IPS-18c (cell line): ENCODE data around the gene GFRA1.
"Not testable (repeated sequence)": the region's sequence is repeated elsewhere in the genome, so short reads cannot be mapped to it uniquely, and the experiment has no call there.

ENCODE experiments used
- H3K4me3 ChIP-seq: 2 replicates; pipeline ENCODE4 v1.7.0; 2013; ENCODE audit warnings: low read depth, mild to moderate bottlenecking, low read length, moderate library complexity; ENCODE audit not compliant: insufficient read depth
- H3K9me3 ChIP-seq: one replicate; pipeline ENCODE4 v1.6.1; 2013; ENCODE audit warnings: mild to moderate bottlenecking, low read length, moderate library complexity; ENCODE audit not compliant: control insufficient read depth, insufficient read depth

Gene GFRA1

GRCh38 chr10:116055252-116055916, 217.6 kb downstream of the GFRA1 start:
- no peak overlapping the region for H3K4me3 ChIP-seq
- H3K9me3 ChIP-seq = no peaks in the 10 kb centered on the region

GRCh38 chr10:116053910-116054309, 219.1 kb downstream of the GFRA1 start:
- Histone ChIP-seq H3K4me3 (no peak overlapping the region), H3K9me3 (no peaks in the 10 kb centered on the region)

GRCh38 chr10:116053009-116053730, 219.8 kb downstream of the GFRA1 start:
- H3K9me3 ChIP-seq, H3K4me3 ChIP-seq: not testable (repeated sequence)

- not testable (repeated sequence) for H3K4me3 ChIP-seq, H3K9me3 ChIP-seq
Observed at GRCh38 chr10:116052522-116052921, 220.5 kb downstream of the GFRA1 start.

GRCh38 chr10:116049974-116050304, 223.1 kb downstream of the GFRA1 start:
- Histone ChIP-seq H3K9me3 (no peaks in the 10 kb centered on the region), H3K4me3 (no peak overlapping the region)

- H3K4me3 ChIP-seq = no peak overlapping the region
- H3K9me3 ChIP-seq = no peaks in the 10 kb centered on the region
Observed at GRCh38 chr10:116049158-116049973, 223.6 kb downstream of the GFRA1 start.

GRCh38 chr10:116045366-116046356, 227.3 kb downstream of the GFRA1 start:
- no peaks in the 10 kb centered on the region for H3K9me3 ChIP-seq

GRCh38 chr10:116044801-116045248, 228.2 kb downstream of the GFRA1 start:
- Histone ChIP-seq H3K4me3 (no peak overlapping the region), H3K9me3 (no peaks in the 10 kb centered on the region)

More at GRCh38 chr10:116045366-116046356, 227.3 kb downstream of the GFRA1 start:
- H3K4me3 ChIP-seq = no peak overlapping the region

- Histone ChIP-seq H3K9me3 (no peaks in the 10 kb centered on the region), H3K4me3 (no peak overlapping the region)
Observed at GRCh38 chr10:116043861-116044260, 229.1 kb downstream of the GFRA1 start.

- Histone ChIP-seq H3K4me3 (no peak overlapping the region), H3K9me3 (no peaks in the 10 kb centered on the region)
Observed at GRCh38 chr10:116043304-116043703, 229.7 kb downstream of the GFRA1 start.

GRCh38 chr10:116041948-116042347, 231.1 kb downstream of the GFRA1 start:
- H3K4me3 ChIP-seq = no peak overlapping the region

GRCh38 chr10:116039612-116040011, 233.4 kb downstream of the GFRA1 start:
- Histone ChIP-seq H3K9me3 (no peaks in the 10 kb centered on the region), H3K4me3 (no peak overlapping the region)

More at GRCh38 chr10:116041948-116042347, 231.1 kb downstream of the GFRA1 start:
- H3K9me3 ChIP-seq = no peaks in the 10 kb centered on the region

- no peak overlapping the region for H3K4me3 ChIP-seq
Observed at GRCh38 chr10:116038259-116038658, 234.7 kb downstream of the GFRA1 start.

GRCh38 chr10:116035406-116035805, 237.6 kb downstream of the GFRA1 start:
- not testable (repeated sequence) for H3K4me3 ChIP-seq

More at GRCh38 chr10:116038259-116038658, 234.7 kb downstream of the GFRA1 start:
- H3K9me3 ChIP-seq = no peaks in the 10 kb centered on the region

GRCh38 chr10:116030576-116030975, 242.4 kb downstream of the GFRA1 start:
- Histone ChIP-seq H3K9me3 (no peaks in the 10 kb centered on the region), H3K4me3 (no peak overlapping the region)

More at GRCh38 chr10:116035406-116035805, 237.6 kb downstream of the GFRA1 start:
- H3K9me3 ChIP-seq = not testable (repeated sequence)

- Histone ChIP-seq H3K9me3 (no peaks in the 10 kb centered on the region), H3K4me3 (no peak overlapping the region)
Observed at GRCh38 chr10:116029826-116030225, 243.2 kb downstream of the GFRA1 start.

GRCh38 chr10:116027355-116027754, 245.7 kb downstream of the GFRA1 start:
- Histone ChIP-seq H3K4me3 (no peak overlapping the region), H3K9me3 (no peaks in the 10 kb centered on the region)
